Astrocyte of the cerebellum (primary cell): ENCODE data around the gene UBE3C.

Experiments
- DNase-seq: peaks from one replicate; pipeline ENCODE4 v3.0.0-alpha.2; 2011; ENCODE audit warnings: low read depth
- H3K4me3 ChIP-seq: 2 replicates; pipeline ENCODE4 v1.5.1; 2011; ENCODE audit warnings: mild to moderate bottlenecking, low read depth, low read length, moderate library complexity
- CTCF ChIP-seq: IDR thresholded peaks from 2 replicates; pipeline ENCODE4 v1.5.1; 2012; ENCODE audit warnings: low read length, low read depth, moderate library complexity, mild to moderate bottlenecking; ENCODE audit errors: missing control alignments
- in situ Hi-C: cut with HindIII; loops from 2 replicates; pipeline ENCODE4 v1.10.0; 2017; ENCODE audit warnings: low sequenced_read_pairs

UBE3C gene

GRCh38 chr7:157267956-157268355 lies 129.2 kb downstream of the UBE3C start:
- DNase-seq, result no peak
- H3K4me3 ChIP-seq, result no peak overlapping the region
- in situ Hi-C loops, result no loop called here
- no peak for TF ChIP-seq CTCF

- no peak for TF ChIP-seq CTCF
- no peak overlapping the region for H3K4me3 ChIP-seq
- in situ Hi-C loops, result no loop called here
- DNase-seq, result no peak
Observed at GRCh38 chr7:157268540-157268939, 129.8 kb downstream of the UBE3C start.

- no peak overlapping the region for H3K4me3 ChIP-seq
- no peak for TF ChIP-seq CTCF
- in situ Hi-C loops, result no loop called here
- DNase-seq, result no peak
Observed at GRCh38 chr7:157269341-157270059, 130.8 kb downstream of the UBE3C start.

GRCh38 chr7:157270060-157270444 lies 131.3 kb downstream of the UBE3C start:
- DNase-seq, result no peak
- no peak for TF ChIP-seq CTCF
- in situ Hi-C loops, result no loop called here
- no peak overlapping the region for H3K4me3 ChIP-seq

- DNase-seq, result no peak
- no peak for TF ChIP-seq CTCF
- H3K4me3 ChIP-seq, result no peak overlapping the region
- in situ Hi-C loops, result no loop called here
Observed at GRCh38 chr7:157271315-157271990, 132.7 kb downstream of the UBE3C start.

- in situ Hi-C loops, result no loop called here
- no peak overlapping the region for H3K4me3 ChIP-seq
- no peak for TF ChIP-seq CTCF
- DNase-seq, result peak; percentile 85
Observed at GRCh38 chr7:157271991-157272324, 133.2 kb downstream of the UBE3C start.
